ENCODE measurements around the gene ATP6V0D1. TPM values are rescaled to one million over a fixed set of nuclear protein-coding genes. Genes with fewer than 3 reads are reported as not detected.

ATP6V0D1 gene
- total and polyA plus RNA-seq, 2 donors (not counting 1 experiment from before 2014, with no cell fraction given): 62.1 to 91.0 TPM

DNA sequence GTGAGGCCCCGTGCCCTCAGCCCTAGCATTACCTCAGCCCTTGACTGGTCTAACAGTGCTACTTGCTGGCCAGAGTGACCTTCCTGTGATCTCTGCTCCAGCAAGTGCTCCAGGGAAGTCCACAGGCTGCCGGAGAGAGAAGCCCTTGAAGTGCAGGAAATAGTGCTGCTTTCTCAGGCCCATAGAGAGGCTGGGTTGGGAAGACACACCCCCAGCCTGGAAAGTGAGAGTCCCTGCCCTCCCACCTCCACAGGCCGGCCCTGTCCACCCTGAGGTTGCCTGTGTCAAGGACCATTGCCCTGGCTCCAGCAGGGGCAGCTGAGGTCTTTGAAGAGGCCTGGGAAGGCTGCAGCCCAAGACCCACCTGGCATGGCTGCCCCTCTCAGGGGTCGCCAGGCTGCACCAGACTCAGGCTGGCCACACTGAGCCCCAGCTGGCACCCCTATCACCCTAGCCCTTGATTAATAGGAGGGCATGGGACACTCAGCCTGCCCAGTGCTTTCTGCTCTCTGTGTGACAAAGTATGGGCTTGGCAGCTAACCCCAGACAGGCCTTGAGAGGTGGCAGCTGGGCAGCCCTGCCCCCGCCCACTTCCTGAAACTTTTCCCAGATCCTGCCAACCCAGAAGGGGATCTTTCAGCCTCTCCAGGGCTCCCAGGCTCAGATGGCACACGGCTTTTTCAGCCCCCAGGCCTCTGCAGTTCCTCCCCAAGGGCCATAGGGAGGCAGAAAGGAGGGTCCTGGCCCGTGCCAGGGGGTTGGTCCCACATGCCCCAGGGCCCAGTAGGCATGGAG is 21.7 kb downstream of the ATP6V0D1 start:
- H3K79me2 ChIP-seq (ENCODE audit: control insufficient read depth, insufficient read depth, low read length): peaks cover 69% of the 10 kb centered on the region
- H3K27ac ChIP-seq (ENCODE audit: low read length in 2 of 2): no peak overlapping the region
- CTCF ChIA-PET: no interaction called here
- H3K4me1 ChIP-seq (ENCODE audit: control insufficient read depth in 2 of 2, insufficient read depth in 2 of 2, low read length in 2 of 2): peaks cover 0 to 10% of the 10 kb centered on the region in 2 donors
- H3K36me3 ChIP-seq (replicated peaks in 1 of 2; ENCODE audit: control extremely low read depth in 1 of 2, control insufficient read depth in 1 of 2, extremely low read depth in 1 of 2, insufficient read depth in 2 of 2, low read length in 1 of 2): peaks cover 0 to 58% of the 10 kb centered on the region in 2 experiments
- no peak overlapping the region for H3K4me2 ChIP-seq (replicated peaks; ENCODE audit: low read depth, low read length, poor library complexity, severe bottlenecking)
- no peaks in the 10 kb centered on the region for H3K9me3 ChIP-seq (ENCODE audit: control extremely low read depth in 1 of 3, control insufficient read depth in 2 of 3, insufficient read depth in 1 of 3, low read length in 2 of 3)
- no peak overlapping the region for H2AFZ ChIP-seq (ENCODE audit: insufficient read depth, low read depth, low read length, poor library complexity, severe bottlenecking)
- Mint-ChIP-seq H3K27me3 (no peaks in the 10 kb centered on the region), H3K9me3 (ENCODE audit: insufficient read depth) (no peaks in the 10 kb centered on the region), H3K27ac (no peak overlapping the region), H3K4me1 (peaks cover 17% of the 10 kb centered on the region), H3K4me3 (no peak overlapping the region)
- H3K4me3 ChIP-seq (ENCODE audit: control extremely low read depth in 1 of 5, extremely low read depth in 1 of 5, insufficient read depth in 1 of 5, low read depth in 2 of 5, low read length in 4 of 5): no peak overlapping the region
- no peaks in the 10 kb centered on the region for H3K27me3 ChIP-seq (replicated peaks in 1 of 4; ENCODE audit: control extremely low read depth in 1 of 4, control insufficient read depth in 3 of 4, insufficient read depth in 4 of 4, low read length in 3 of 4)
- ATAC-seq (ENCODE audit: low read depth) (no peak), DNase-seq (no peak)
- TF ChIP-seq, protein P1, sequence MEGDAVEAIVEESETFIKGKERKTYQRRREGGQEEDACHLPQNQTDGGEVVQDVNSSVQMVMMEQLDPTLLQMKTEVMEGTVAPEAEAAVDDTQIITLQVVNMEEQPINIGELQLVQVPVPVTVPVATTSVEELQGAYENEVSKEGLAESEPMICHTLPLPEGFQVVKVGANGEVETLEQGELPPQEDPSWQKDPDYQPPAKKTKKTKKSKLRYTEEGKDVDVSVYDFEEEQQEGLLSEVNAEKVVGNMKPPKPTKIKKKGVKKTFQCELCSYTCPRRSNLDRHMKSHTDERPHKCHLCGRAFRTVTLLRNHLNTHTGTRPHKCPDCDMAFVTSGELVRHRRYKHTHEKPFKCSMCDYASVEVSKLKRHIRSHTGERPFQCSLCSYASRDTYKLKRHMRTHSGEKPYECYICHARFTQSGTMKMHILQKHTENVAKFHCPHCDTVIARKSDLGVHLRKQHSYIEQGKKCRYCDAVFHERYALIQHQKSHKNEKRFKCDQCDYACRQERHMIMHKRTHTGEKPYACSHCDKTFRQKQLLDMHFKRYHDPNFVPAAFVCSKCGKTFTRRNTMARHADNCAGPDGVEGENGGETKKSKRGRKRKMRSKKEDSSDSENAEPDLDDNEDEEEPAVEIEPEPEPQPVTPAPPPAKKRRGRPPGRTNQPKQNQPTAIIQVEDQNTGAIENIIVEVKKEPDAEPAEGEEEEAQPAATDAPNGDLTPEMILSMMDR (IDR thresholded peaks at IDR 0.05): no peak
- no peak for TF ChIP-seq EZH2 (IDR thresholded peaks at IDR 0.05; ENCODE audit: borderline replicate concordance, insufficient read depth, low read depth, low read length, poor library complexity, severe bottlenecking)
- no peak overlapping the region for H3K9ac ChIP-seq (ENCODE audit: low read length)
- peaks cover 99% of the 10 kb centered on the region for H4K20me1 ChIP-seq (ENCODE audit: control insufficient read depth, insufficient read depth, low read length, poor library complexity, severe bottlenecking)
- 96% methylated on average over 7 of the region's 7 CpGs for WGBS (ENCODE audit: insufficient coverage)
- intact Hi-C loops (cut with micrococcal nuclease): no loop called here
- POLR2A ChIA-PET: no interaction called here

DNA sequence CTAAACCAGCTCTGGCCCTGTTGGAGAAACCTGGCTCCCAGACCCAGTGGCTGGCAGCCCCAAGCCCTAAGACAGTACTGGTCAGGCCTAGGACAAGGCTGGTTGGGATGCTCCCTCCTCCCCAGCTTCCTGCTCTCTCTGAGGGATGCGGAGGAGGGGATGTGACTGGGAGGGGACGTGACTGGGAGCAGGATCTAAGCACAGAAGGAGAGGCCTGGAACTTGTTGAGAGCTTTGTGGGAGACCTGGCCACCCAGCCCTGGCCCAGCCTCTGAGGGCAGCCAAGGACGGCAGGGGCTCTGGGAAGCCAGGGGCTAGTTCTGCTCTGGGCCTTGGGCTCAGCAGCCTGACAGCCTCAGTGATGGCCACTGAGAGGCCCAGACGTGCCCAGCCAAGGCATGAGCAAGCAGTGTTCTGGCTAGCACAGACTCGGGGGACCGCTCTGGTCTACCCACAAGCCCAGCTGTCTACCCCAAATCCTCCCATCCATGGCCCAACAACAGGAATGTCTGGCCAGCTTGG is 22.8 kb downstream of the ATP6V0D1 start:
- peaks cover 58% of the 10 kb centered on the region for H3K79me2 ChIP-seq (ENCODE audit: control insufficient read depth, insufficient read depth, low read length)
- no peaks in the 10 kb centered on the region for H3K9me3 ChIP-seq (ENCODE audit: control extremely low read depth in 1 of 3, control insufficient read depth in 2 of 3, insufficient read depth in 1 of 3, low read length in 2 of 3)
- no peak for DNase-seq
- POLR2A ChIA-PET: no interaction called here
- intact Hi-C loops (cut with micrococcal nuclease): no loop called here
- Mint-ChIP-seq H3K4me1 (peaks cover 17% of the 10 kb centered on the region), H3K4me3 (no peak overlapping the region), H3K27ac (no peak overlapping the region), H3K9me3 (ENCODE audit: insufficient read depth) (no peaks in the 10 kb centered on the region), H3K27me3 (no peaks in the 10 kb centered on the region)
- H2AFZ ChIP-seq (ENCODE audit: insufficient read depth, low read depth, low read length, poor library complexity, severe bottlenecking): no peak overlapping the region
- peaks cover 0 to 10% of the 10 kb centered on the region in 2 donors for H3K4me1 ChIP-seq (ENCODE audit: control insufficient read depth in 2 of 2, insufficient read depth in 2 of 2, low read length in 2 of 2)
- TF ChIP-seq, protein P1 (IDR thresholded peaks at IDR 0.05): no peak
- TF ChIP-seq EZH2 (IDR thresholded peaks at IDR 0.05; ENCODE audit: borderline replicate concordance, insufficient read depth, low read depth, low read length, poor library complexity, severe bottlenecking): no peak
- no peak overlapping the region for H3K4me3 ChIP-seq (ENCODE audit: control extremely low read depth in 1 of 5, extremely low read depth in 1 of 5, insufficient read depth in 1 of 5, low read depth in 2 of 5, low read length in 4 of 5)
- H3K36me3 ChIP-seq (replicated peaks in 1 of 2; ENCODE audit: control extremely low read depth in 1 of 2, control insufficient read depth in 1 of 2, extremely low read depth in 1 of 2, insufficient read depth in 2 of 2, low read length in 1 of 2): peaks cover 0 to 63% of the 10 kb centered on the region in 2 experiments
- CTCF ChIA-PET: interaction anchor here (0.9 to 1.1 kb wide), 2 partner anchors 23 to 30 kb away, joined by 3 read pairs; partner anchors contain the start of gene ATP6V0D1
- no peak overlapping the region for H3K27ac ChIP-seq (ENCODE audit: low read length in 2 of 2)
- no peak overlapping the region for H3K4me2 ChIP-seq (replicated peaks; ENCODE audit: low read depth, low read length, poor library complexity, severe bottlenecking)
- 95% methylated on average over 5 of the region's 6 CpGs for WGBS (ENCODE audit: insufficient coverage)
- ATAC-seq (ENCODE audit: low read depth): no peak
- no peak overlapping the region for H3K9ac ChIP-seq (ENCODE audit: low read length)
- no peaks in the 10 kb centered on the region for H3K27me3 ChIP-seq (replicated peaks in 1 of 4; ENCODE audit: control extremely low read depth in 1 of 4, control insufficient read depth in 3 of 4, insufficient read depth in 4 of 4, low read length in 3 of 4)
- peaks cover 99% of the 10 kb centered on the region for H4K20me1 ChIP-seq (ENCODE audit: control insufficient read depth, insufficient read depth, low read length, poor library complexity, severe bottlenecking)
